Transverse colon (tissue), 4 donors: ENCODE data around the gene NPFF. TPM values are rescaled to one million over a fixed set of nuclear protein-coding genes. Genes with fewer than 3 reads are reported as not detected.

Experiments used
- DNase-seq: peaks from one replicate; pipeline ENCODE4 v3.0.0-alpha.2; 2019
- H3K27ac ChIP-seq, 4 donors: fragments of 200-600 bp; sonication (generic); 2 replicates each; pipeline ENCODE4 v1.5.1; 2016 to 2018; ENCODE audit warnings: inconsistent platforms in 4 of 4
- H3K27me3 ChIP-seq: fragments of 200-600 bp; sonication (generic); 2 replicates; pipeline ENCODE4 v1.5.1; 2017; ENCODE audit warnings: inconsistent platforms
- H3K36me3 ChIP-seq, 4 donors: fragments of 200-600 bp; sonication (generic); 2 replicates each; pipeline ENCODE4 v1.5.1; 2017 to 2019; ENCODE audit warnings: inconsistent platforms in 4 of 4
- H3K4me1 ChIP-seq, 4 donors: fragments of 200-600 bp; sonication (generic); 2 replicates each; pipeline ENCODE4 v1.5.1; 2017 to 2020; ENCODE audit warnings: inconsistent platforms in 4 of 4
- H3K4me3 ChIP-seq, 4 donors: fragments of 200-600 bp; sonication (generic); 1 replicate in 1 of 4; 2 replicates in 3 of 4; pipeline versions ENCODE4 v1.5.1 to v1.6.1; 2017 to 2019; ENCODE audit warnings: inconsistent platforms in 4 of 4
- H3K9me3 ChIP-seq, 2 donors: fragments of 200-600 bp; sonication (generic); 2 replicates each; pipeline ENCODE4 v1.5.1; 2017 to 2019; ENCODE audit warnings: inconsistent platforms in 2 of 2
- EP300 ChIP-seq: sonication (generic); formaldehyde crosslinking; IDR thresholded peaks from one replicate; pipeline ENCODE4 v1.6.1; 2017; ENCODE audit warnings: antibody characterized with exemption, low read depth
- POLR2A ChIP-seq: fragments of 450-650 bp; IDR thresholded peaks from one replicate; pipeline ENCODE4 v1.6.1; 2016; ENCODE audit warnings: antibody characterized with exemption, mild to moderate bottlenecking, moderate library complexity
- POLR2AphosphoS5 ChIP-seq, 3 donors: sonication (generic); formaldehyde crosslinking; IDR thresholded peaks; one replicate each; pipeline ENCODE4 v1.6.1; 2016; ENCODE audit warnings: antibody characterized with exemption in 3 of 3
- WGBS, 2 donors: methylation state at CpG; one replicate each; pipeline ENCODE4 v1.1.5; 2018; ENCODE audit warnings: low coverage in 1 of 2; 5-methylcytosine and 5-hydroxymethylcytosine counted together
- in situ Hi-C, 4 donors: fragments of 200-750 bp; cut with MboI; loops; one replicate each; pipeline versions ENCODE4 v1.15.0 to v1.15.1; 2017; ENCODE audit warnings: low sequenced_read_pairs in 3 of 4, low pct_ligation_motif_present in 1 of 4, low pct_unique_long_range_greater_than_20kb in 1 of 4
- intact Hi-C: fragments of 100-400 bp; cut with DNase I; formaldehyde crosslinking; loops from one replicate; pipeline ENCODE4 v1.15.1; 2023; ENCODE audit warnings: low total_unique reads
- small RNA-seq, 4 donors: library from RNA; depleted of rRNA; stranded (forward); fragments of <200 nt; gene quantifications; one replicate each; pipeline ENCODE3, GENCODE V24; 2016
- total RNA-seq, 4 donors: library from RNA; depleted of rRNA; stranded (reverse); fragments of >200 nt; gene quantifications; one replicate each; pipeline ENCODE4 v1.1.0, GENCODE V29; 2016
- TF ChIP-seq, protein P1 (sequence below), 5 experiments: fragments of 200-600 bp in 3 of 5; fragments of 450-650 bp in 2 of 5; sonication (generic) in 3 of 5; IDR thresholded peaks; 1 replicate in 2 of 5; 2 replicates in 3 of 5; pipeline ENCODE4 v1.5.1; 2016 to 2017; ENCODE audit warnings: antibody characterized with exemption in 5 of 5, inconsistent platforms in 3 of 5, mild to moderate bottlenecking in 2 of 5, moderate library complexity in 1 of 5

Gene NPFF
- total RNA-seq, 4 donors from 2014 or later = not detected

DNA sequence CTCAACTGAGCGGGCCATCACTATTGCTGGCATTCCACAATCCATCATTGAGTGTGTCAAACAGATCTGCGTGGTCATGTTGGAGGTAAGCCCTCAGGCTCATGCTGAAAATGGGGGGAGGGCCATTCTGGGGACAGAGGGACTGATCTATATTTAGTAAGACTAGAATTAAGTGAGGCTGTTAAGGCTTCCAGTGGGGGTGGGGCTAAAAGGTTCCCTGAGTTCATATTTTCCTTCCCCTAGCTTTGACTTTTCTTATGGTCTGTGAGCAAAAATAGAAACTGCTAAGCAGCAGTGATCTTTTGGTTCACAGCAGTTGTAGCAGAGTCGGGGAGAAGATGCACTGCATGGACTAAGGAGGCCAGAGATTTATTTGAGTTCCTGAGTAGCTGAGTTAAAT lies 46.2 kb downstream of the NPFF start:
- Histone ChIP-seq H3K36me3 (peaks cover 1 to 98% (median 52%) of the 10 kb centered on the region in 4 donors), H3K4me1 (peaks cover 0 to 3% (median 0%) of the 10 kb centered on the region in 4 donors), H3K4me3 (no peak overlapping the region), H3K27ac (no peak overlapping the region), H3K9me3 (no peaks in the 10 kb centered on the region), H3K27me3 (no peaks in the 10 kb centered on the region)
- WGBS, 2 donors = 80 to 100% methylated on average over 1 to 3 of the region's 3 CpGs
- no peak for DNase-seq
- intact Hi-C loops = no loop called here
- in situ Hi-C loops = no loop called here
- no peak for TF ChIP-seq POLR2A
- TF ChIP-seq, protein P1, sequence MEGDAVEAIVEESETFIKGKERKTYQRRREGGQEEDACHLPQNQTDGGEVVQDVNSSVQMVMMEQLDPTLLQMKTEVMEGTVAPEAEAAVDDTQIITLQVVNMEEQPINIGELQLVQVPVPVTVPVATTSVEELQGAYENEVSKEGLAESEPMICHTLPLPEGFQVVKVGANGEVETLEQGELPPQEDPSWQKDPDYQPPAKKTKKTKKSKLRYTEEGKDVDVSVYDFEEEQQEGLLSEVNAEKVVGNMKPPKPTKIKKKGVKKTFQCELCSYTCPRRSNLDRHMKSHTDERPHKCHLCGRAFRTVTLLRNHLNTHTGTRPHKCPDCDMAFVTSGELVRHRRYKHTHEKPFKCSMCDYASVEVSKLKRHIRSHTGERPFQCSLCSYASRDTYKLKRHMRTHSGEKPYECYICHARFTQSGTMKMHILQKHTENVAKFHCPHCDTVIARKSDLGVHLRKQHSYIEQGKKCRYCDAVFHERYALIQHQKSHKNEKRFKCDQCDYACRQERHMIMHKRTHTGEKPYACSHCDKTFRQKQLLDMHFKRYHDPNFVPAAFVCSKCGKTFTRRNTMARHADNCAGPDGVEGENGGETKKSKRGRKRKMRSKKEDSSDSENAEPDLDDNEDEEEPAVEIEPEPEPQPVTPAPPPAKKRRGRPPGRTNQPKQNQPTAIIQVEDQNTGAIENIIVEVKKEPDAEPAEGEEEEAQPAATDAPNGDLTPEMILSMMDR (IDR thresholded peaks at IDR 0.05) = no peak
- TF ChIP-seq POLR2AphosphoS5 (IDR thresholded peaks at IDR 0.05) = no peak
- TF ChIP-seq EP300 = no peak

GRCh38 chr12:53459097-53459496 lies 48.2 kb downstream of the NPFF start:
- H3K4me3 ChIP-seq = no peak overlapping the region

More at GRCh38 chr12:53459097-53459496, 48.2 kb downstream of the NPFF start:
- 73 to 78% methylated on average over 4 of the region's 4 CpGs for WGBS, 2 donors
- Histone ChIP-seq H3K27ac (no peak overlapping the region), H3K36me3 (peaks cover 0 to 100% (median 52%) of the 10 kb centered on the region in 4 donors), H3K9me3 (no peaks in the 10 kb centered on the region), H3K27me3 (no peaks in the 10 kb centered on the region), H3K4me1 (peaks cover 2 to 7% (median 5%) of the 10 kb centered on the region in 4 donors)
- DNase-seq = no peak
- in situ Hi-C loops = no loop called here
- intact Hi-C loops = no loop called here
- TF ChIP-seq EP300 (no peak), POLR2AphosphoS5 (IDR thresholded peaks at IDR 0.05) (no peak), POLR2A (no peak)
- TF ChIP-seq, protein P1 (IDR thresholded peaks at IDR 0.05) = no peak

Small RNA genes within 50 kb of the gene (small RNA-seq; reads per million reads assigned to genes)
- 0 reads per million in 4 donors for gene AC023509.3

Other genes starting within 250 kb of the NPFF start
- 10 to 100 TPM in 3 of 4 donors, 1 to 10 TPM in 1; 6.5 to 31.8 (median 18.8) TPM for gene ESPL1, start 239.2 kb downstream of the NPFF start, total RNA-seq
- gene PFDN5, start 211.9 kb downstream of the NPFF start, total RNA-seq = 100 to 1,000 TPM; 244 to 451 (median 381) TPM
- 10 to 100 TPM; 12.7 to 37.0 (median 24.3) TPM for gene MYG1, start 207.8 kb downstream of the NPFF start, total RNA-seq
- 10 to 100 TPM; 31.8 to 51.6 (median 39.9) TPM for gene AAAS, start 185.9 kb downstream of the NPFF start, total RNA-seq
- not detected for gene SP7, start 171.1 kb downstream of the NPFF start, total RNA-seq
- 10 to 100 TPM; 32.6 to 80.1 (median 67.1) TPM for gene SP1, start 127.3 kb downstream of the NPFF start, total RNA-seq
- under 1 TPM in 1 of 4 donors, not detected in 3; 0.27 TPM for gene AMHR2, start 83.6 kb downstream of the NPFF start, total RNA-seq
- gene PRR13, start 65.8 kb downstream of the NPFF start, total RNA-seq = 100 to 1,000 TPM; 175 to 307 (median 261) TPM
- 100 to 1,000 TPM; 340 to 492 (median 432) TPM for gene PCBP2, start 55.4 kb downstream of the NPFF start, total RNA-seq
- gene MAP3K12, start 8.0 kb downstream of the NPFF start, total RNA-seq = 10 to 100 TPM in 2 of 4 donors, 1 to 10 TPM in 2; 6.8 to 20.9 (median 10.3) TPM
- 10 to 100 TPM; 22.4 to 37.0 (median 34.1) TPM for gene TARBP2, start 6.2 kb downstream of the NPFF start, total RNA-seq
- 10 to 100 TPM; 14.2 to 29.7 (median 26.8) TPM for gene ATF7, start 118.9 kb upstream of the NPFF start, total RNA-seq
- 100 to 1,000 TPM; 248 to 394 (median 337) TPM for gene ATP5MC2, start 168.6 kb upstream of the NPFF start, total RNA-seq
- 100 to 1,000 TPM; 118 to 186 (median 168) TPM for gene CALCOCO1, start 220.0 kb upstream of the NPFF start, total RNA-seq
- not detected for gene CISTR, start 244.5 kb upstream of the NPFF start, total RNA-seq